EL (cell line): Measurements from ENCODE around the gene ADAM8.
"Not testable (repeated sequence)": the region's sequence is repeated elsewhere in the genome, so short reads cannot be mapped to it uniquely, and the experiment has no call there.

ENCODE experiments used
- DNase-seq: peaks from one replicate; pipeline ENCODE4 v3.0.0-alpha.2; 2016

The ADAM8 gene

DNA sequence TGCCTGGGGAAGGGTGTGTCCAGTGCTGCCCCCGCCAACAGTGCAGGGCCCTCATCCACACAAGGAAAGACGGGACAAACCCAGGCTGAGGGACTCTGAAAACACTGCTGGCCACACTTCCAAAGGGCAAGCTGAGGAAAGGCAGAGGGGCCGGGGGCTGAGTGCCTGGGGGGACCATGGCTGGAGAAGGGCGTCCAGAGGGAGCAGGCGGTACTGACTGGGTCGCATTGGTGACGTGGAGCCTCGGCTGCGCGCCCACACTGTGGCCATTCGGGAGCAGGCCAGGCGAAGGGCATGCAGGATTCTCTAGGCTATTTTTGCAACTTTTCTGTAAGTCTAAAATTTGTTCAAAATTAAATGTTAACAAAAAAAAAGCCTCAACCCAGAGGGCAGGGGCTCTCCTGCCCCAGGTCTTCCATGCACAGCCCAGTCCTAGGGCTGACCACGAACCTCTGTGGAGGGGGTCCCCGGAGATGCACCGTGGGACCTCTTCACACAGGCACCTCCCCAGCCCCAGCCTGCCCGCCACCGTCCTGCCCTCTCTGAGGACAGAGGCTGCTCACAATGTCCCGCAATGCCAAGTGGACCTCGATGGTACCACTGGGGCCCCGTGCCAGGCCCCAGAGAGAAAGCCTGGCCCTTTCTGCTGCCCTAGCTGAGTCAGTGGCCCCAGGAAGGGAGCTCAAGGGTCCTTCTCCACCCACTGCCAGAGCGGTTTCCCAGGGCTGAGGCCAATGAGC is 10.4 kb downstream of the ADAM8 start:
- no peak for DNase-seq

- not testable (repeated sequence) for DNase-seq
Observed at GRCh38 chr10:133265052-133265451, 11.6 kb downstream of the ADAM8 start.

DNA sequence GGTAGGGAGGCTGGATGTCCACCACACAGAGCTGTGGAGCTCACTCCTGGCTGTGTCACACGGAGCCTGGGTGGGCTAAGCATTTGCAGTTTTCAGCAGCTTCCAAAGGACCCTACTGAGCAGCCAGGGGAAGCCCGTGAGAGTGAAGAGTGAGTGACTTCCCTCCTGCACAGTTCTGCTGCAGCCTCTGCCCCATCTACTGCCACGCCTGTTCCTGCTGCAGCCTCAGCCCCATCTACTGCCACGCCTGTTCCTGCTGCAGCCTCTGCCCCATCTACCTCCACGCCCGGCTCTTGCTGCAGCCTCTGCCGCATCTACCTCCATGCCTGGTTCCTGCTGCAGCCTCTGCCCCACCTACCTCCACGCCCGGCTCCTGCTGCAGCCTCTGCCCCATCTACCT is 12.2 kb downstream of the ADAM8 start:
- DNase-seq = no peak

- no peak for DNase-seq
Observed at GRCh38 chr10:133263674-133264073, 13.0 kb downstream of the ADAM8 start.

GRCh38 chr10:133262696-133263095 is 14.0 kb downstream of the ADAM8 start:
- DNase-seq = no peak

GRCh38 chr10:133261726-133262325 is 14.8 kb downstream of the ADAM8 start:
- peak; percentile 62 for DNase-seq

GRCh38 chr10:133260895-133261725 is 15.6 kb downstream of the ADAM8 start:
- peak; percentile 38 for DNase-seq

DNA sequence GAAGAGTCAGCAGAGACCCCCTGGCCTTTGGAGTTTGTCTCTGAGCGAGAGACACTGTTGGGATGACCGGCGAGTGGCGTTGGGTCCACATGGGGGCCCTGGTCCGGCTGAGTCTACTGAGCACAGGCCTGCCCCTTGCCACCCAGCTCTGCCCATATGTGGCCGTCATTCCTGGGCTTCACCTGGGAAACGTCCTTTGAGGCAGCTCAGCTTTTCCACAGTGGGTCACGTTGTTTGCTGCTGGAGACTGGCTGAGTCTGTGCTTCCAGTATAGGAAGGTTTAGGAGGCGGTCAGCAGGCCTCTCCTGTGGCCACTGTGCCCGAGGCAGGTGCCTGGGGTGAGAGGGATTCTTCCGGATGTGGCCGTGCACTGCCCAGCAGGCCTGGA is 17.1 kb downstream of the ADAM8 start:
- DNase-seq = no peak

DNA sequence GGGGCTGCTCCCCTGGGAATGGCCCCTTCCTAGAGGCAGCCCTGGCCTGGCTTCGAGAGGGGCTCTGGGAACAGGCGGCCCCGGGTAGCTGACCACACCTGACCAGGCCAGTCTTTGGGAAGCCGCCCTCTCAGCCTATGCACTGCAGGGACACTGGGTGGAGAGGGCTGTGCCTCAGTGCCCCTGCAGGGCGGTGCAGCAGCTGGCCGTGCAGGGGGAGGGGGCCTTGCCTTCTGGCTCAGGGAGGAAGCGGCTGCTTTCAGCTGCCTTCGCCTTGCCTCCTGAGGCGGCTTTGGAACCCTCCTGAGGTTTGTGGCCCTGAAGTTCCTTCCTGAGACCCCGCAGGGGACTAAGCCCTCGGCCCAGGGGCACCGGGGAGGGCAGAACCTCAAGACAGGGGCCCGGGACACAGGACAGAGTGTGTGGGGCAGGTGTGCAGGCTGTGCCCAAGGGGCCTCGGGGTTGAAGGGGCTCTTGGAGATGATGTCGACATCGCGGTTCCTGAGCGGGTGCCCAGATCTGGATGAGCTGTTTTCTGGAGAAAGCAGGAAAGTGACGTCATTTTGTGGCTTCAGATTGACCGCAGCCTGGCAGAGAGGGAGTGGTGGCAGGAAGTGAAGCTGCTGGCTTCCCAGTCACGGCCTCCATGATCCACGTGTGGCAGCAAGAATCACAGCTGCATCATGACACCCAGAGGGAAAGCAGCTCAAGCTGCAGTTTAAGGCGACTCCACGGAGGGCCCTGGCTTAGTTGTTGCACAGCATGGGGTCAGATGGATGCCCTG is 17.7 kb downstream of the ADAM8 start:
- DNase-seq = peak; percentile 100

DNA sequence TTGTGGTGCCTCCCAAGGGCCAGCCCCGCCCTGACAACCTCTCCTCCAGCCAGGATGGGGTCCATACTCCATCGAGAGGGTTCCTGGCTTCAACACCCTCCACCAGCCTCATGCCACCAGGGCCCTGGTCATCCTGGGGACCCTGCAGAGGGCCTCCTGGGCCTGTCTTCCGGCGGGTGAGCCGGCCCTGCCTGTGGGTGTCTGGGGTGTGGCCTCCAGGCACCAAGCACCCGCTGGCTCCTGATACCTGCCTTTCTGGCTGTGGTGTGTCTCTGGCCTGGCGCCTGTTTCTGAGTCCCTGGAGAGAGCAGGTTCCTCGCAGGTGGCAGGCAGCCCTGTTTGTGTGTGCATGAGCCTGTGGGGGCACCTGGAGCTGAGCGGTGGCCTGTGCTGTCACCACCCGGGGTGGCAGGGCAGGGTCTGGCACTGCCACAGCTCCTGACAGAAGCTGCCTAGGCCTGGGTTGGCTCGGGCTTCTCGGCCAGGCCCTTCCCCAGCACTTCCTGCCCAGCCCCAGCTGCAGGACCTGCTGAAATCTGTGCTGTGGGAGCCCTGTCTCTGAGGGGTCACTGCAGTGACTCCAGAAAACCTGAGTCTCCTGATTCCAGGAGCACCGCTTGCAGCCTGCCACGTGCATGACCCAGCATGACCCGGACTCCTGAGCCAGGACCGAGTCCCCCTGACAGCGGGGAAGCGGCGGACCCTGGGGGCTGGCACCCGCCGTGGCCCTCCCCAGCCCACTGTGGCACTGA is 18.4 kb downstream of the ADAM8 start:
- no peak for DNase-seq

DNA sequence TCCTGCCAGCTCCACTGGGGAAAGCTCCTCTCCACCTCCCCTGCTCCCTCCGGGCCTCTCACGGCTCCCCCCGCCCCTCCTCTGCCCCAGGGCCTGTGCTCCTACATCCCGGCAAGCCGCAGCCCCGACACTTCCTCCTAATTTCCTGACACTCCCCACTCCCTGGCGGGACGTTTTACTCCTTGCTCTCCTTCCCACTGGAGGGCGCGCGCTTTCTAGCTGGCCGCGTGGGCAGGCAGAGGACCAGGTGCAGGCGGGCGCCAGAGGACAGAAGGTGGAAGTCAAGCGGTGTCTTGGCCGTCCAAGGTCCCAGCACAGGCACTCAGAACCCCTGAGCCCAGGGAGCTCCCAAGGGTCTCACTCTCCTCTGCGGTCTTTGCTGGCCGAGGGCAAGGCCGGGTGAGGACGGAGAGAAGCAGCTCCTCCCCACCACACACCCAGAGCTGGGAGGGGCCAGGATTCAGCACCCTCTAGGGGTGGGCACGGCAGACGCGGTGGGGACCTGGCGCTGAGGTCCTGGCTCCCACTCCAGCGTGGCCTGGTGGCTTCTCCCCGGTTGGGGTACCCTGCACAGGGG is 19.1 kb downstream of the ADAM8 start:
- DNase-seq = no peak

- DNase-seq = no peak
Observed at GRCh38 chr10:133255323-133255722, 21.3 kb downstream of the ADAM8 start.

DNA sequence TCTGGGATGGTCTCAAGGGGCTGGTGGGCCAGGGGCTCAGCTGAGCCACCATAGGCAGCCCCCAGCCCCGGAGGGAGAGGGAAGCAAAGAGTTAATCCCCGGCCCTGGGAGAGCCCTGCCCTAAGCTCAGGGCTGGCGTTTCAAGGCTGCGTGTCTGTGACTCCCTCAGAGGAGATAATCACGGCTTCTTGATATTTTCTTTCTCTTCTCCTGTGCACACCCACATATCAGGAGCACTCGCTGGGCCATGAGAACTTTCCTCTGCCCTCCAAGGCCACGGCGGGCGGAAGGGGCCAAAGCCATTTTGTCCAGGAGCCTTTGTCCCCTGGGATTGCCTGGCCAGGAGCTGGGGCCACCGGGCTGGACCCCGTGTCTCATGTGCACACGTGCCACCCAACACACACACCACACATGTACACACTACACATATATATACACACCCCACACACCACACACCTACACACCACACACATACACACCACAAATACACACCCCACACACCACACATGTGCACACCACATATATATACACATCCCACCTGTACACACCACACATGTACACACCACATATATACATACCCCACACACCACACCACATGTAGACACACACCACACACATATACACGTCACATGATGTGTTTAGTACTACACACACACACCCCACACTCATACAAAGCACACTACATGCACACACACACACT is 22.1 kb downstream of the ADAM8 start:
- DNase-seq = no peak

DNA sequence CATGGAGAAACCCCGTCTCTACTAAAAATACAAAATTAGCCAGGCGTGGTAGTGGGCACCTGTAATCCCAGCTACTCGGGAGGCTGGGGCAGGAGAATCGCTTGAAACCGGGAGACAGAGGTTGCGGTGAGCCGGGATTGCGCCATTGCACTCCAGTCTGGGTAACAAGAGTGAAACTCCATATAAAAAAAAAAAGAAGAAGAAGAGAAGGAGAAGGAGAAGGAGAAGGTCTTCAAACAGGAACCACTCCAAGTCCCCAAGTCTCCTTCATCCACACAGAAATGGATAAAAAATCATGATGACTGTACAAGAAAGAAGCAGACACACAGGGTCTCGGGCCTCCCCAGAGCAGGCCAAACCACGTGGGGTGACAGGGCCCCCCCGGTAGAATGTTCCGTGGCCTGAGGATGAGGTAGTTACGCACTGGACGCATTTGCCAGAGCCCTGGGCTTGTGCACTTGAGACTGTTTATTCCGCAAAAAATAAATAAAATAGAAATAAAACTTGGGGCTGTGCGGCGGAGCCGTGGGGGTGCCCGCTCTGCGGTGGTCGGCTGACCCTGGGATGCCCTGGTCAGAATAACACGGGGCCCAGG is 23.2 kb downstream of the ADAM8 start:
- no peak for DNase-seq

DNA sequence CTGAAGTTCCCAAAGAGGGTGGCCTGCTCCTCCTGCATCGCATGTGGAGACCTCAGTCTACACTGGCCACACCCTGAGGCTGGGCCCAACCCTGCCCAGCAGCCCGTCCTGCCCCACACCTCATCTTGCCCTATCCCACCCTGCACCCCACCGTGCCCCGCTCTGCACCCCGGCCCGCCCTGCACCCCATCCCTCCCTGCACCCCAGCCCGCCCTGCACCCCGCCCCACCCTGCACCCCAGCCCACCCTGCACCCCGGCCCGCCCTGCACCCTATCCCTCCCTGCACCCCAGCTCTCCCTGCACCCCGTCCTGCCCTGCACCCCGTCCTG is 24.5 kb downstream of the ADAM8 start:
- DNase-seq = no peak

- DNase-seq = no peak
Observed at GRCh38 chr10:133251388-133252222, 25.1 kb downstream of the ADAM8 start.

DNA sequence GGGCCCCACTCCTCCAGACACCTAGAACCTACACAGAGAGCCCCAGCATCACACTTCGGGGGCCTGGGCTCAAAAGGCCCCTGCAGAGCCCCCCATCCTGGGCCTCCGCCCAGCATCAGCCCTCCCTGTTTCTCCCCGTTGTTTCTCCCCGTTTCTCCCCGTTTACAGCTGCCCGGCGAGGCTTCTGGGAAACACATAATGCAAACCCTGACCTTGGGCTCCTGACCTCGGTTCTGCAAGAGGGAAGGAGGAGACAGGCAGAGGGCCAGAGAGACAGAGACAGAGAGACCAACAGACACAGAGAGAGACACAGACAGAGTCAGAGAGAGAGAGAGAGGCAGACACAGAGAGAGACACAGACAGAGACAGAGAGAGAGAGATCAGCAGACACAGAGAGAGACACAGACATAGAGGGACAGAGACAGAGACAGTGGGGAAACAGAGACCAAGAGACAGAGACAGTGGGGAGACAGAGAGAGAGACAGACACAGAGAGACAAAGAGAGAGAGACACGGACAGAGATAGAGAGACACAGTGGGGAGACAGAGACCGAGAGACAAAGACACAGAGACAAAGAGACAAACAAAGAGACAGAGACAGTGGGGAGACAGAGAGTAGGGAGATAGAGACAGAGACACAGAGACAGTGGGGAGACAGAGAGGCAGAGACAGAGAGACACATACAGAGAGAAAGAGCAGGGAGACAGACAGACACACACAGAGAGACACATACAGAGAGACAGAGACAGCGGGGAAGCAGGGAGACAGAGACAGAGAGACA is 26.5 kb downstream of the ADAM8 start:
- no peak for DNase-seq

GRCh38 chr10:133249094-133249780 is 27.4 kb downstream of the ADAM8 start:
- DNase-seq = no peak

GRCh38 chr10:133248334-133248715 is 28.3 kb downstream of the ADAM8 start:
- DNase-seq = no peak
